Esophagus squamous epithelium (tissue), 4 donors: Measurements from ENCODE around the gene NCOR2.

Experiments used
- CTCF ChIP-seq, 6 experiments: fragments of 450-650 bp in 4 of 6; fragments of 200-600 bp in 2 of 6; sonication (generic) in 2 of 6; IDR thresholded peaks; one replicate each; pipeline ENCODE4 v1.5.1; 2016 to 2019; ENCODE audit warnings: antibody characterized with exemption in 6 of 6, mild to moderate bottlenecking in 4 of 6, moderate library complexity in 4 of 6
- POLR2A ChIP-seq, 4 donors: fragments of 450-650 bp; IDR thresholded peaks; one replicate each; pipeline ENCODE4 v1.6.1; 2017; ENCODE audit warnings: antibody characterized with exemption in 4 of 4, mild to moderate bottlenecking in 4 of 4, moderate library complexity in 3 of 4

- TF ChIP-seq CTCF (IDR thresholded peaks at IDR 0.05), result no peak
- no peak for TF ChIP-seq POLR2A (IDR thresholded peaks at IDR 0.05)
These were observed 12.6 kb upstream of the NCOR2 start for GRCh38 chr12:124579921-124580517.
